GM19043 (cell line): ENCODE results near the gene IL12B.

Experiments
- ATAC-seq: cut with Tn5 transposase; IDR thresholded peaks from one replicate; pipeline ENCODE4 v1.9.1; 2021; ENCODE audit warnings: low read depth; ENCODE audit not compliant: unreplicated experiment

The IL12B gene

DNA sequence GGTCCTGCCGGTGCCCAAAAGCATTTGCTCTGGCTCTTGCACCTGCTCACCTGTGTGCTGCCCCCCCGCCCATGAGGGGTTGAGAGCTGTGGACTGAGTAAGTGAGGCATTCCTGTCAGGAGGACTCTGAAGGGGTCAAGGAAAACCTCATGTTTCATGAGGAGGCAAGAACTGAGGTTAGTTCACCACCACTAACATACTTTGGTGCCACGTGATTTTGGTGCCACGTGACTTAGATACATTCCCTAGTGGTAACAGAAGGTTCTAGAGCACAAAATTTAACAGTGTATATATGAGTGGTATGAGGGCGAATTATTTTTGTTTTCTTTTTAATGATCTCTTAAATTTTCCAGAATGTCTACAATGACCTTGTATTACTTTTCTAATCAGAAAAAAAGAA lies 6.3 kb upstream of the IL12B start:
- ATAC-seq = no peak

- no peak for ATAC-seq
Measured at GRCh38 chr5:159333545-159333925, 3.2 kb upstream of the IL12B start.

DNA sequence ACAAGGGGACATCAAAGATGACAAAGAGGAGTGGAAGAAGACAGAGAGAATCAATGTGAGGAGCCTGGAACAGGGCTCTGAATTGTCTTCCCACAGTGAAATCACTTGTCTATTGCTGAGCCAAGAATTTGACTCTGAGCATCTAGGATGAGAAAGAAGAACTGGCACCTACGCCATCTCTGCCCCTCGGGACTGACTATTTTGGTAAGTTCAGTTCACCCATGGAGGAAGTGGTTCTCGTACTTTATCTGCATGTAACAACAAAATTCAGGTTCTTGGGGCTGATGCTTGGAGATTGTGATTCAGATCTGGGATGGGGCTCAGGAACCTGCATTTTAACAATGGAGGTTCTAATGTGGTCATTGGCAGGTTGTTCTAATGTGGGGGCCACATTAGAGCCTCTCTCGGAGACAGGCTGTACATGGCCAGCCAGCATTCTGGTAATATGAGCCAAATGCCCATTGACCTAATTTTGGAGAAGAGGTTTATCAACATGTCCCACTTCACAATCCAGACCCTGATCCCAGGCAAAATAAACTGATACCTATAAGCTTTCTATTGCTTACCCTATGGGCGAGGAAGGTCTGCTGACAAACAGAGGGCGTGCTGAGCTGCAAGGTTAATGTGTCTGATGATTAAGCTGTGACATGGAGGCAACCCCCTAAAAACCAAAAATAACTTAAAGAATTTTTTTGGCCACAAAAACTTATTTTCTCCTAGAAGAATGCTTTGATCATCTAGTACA lies 2.7 kb upstream of the IL12B start:
- ATAC-seq = no peak

DNA sequence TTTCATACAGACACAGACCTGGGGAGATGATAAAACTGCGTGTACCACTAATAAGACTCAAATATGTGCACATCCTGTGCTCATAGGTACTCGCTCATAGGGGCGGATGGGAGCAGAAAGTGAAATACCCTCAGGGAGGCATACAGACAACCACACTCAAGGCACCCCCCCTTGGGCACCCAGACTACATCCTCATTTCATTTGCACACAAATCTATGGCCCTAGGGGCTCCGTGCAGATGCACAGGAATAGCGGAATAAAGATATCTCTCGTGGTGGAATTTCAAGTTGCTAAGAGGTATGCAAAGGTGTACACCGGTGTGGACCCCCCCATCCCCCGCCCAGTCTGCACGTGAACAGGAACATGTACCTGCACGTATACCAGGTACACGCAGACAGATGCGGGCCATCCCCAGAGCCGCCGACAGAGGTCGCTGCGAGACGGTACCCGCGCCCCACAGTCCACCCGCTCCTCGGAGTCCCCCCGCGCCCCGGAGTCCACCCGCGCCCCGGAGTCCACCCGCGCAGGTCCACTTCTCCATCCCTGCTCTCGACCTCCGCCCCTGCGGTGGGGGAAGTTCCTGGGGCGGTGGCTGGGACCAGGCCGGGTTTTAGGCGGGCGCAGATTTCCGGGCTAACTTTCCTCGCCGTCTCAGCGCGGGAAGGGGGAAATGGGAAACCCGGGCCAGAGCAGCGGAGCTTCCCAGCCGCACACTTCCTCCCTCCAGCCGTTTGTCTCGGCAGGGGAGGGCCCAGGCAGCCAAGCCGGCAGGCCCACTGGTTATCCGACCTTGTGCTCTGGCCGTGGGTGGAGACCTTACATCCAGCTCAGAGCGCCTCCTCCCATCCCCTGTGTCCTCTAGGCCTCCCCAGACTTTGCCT lies 1.0 kb upstream of the IL12B start:
- ATAC-seq = peak; percentile 58

GRCh38 chr5:159324986-159325385 lies 5.3 kb downstream of the IL12B start:
- no peak for ATAC-seq

- ATAC-seq = no peak
Measured at GRCh38 chr5:159324102-159324755, 6.1 kb downstream of the IL12B start.

- no peak for ATAC-seq
Measured at GRCh38 chr5:159322180-159322579, 8.1 kb downstream of the IL12B start.

- no peak for ATAC-seq
Measured at GRCh38 chr5:159319832-159320231, 10.5 kb downstream of the IL12B start.

GRCh38 chr5:159319363-159319762 lies 10.9 kb downstream of the IL12B start:
- no peak for ATAC-seq

DNA sequence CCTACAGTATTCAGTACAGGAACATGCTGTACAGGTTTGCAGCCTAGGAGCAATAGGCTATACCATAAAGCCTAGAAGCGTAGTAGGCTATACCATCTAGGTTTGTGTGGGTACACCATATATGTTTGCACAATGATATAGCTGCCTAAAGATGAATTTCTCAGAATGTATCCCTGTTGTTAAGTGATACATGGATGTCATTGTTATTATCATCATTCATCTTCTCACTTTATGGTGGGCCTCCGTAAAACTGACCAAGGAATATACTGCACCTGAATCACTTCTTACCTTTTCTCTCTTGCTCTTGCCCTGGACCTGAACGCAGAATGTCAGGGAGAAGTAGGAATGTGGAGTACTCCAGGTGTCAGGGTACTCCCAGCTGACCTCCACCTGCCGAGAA lies 11.8 kb downstream of the IL12B start:
- no peak for ATAC-seq

- ATAC-seq = no peak
Measured at GRCh38 chr5:159317849-159318248, 12.4 kb downstream of the IL12B start.

DNA sequence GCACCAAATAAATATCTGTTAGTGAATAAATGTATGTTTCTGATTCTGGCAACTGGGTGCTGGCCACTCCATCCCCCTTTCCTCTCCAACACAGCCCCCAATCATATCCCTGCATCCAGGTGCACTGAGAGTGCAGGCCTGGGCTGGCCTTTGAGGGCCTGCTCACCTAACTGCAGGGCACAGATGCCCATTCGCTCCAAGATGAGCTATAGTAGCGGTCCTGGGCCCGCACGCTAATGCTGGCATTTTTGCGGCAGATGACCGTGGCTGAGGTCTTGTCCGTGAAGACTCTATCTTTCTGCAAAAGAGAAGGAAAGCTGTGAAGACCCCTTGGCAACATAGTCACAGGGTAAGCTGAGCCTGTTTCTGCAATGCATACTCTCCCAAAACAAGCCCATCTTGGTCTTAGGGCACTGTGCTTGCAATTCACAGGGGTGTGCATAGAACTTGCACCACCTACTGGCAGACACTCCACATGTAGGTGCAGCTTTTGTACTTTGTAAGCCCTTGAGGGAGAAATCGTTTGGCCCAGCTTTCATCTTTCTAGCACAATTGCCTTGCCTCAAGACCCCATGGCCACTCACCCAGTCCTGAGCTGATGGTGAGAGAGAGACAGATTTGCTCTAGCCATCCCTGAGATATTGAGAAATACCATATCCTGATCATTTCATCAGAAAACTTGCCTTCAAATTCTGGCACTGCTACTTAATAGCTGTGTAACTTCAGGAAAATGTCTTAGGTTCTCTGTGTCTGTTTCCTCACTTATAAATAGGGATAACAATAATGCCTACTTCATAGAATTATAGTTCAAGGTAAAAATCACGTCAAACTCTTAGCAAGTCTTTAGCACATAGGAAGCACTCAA lies 13.5 kb downstream of the IL12B start:
- ATAC-seq = peak; percentile 55

- no peak for ATAC-seq
Measured at GRCh38 chr5:159313197-159313596, 17.1 kb downstream of the IL12B start.

- ATAC-seq = no peak
Measured at GRCh38 chr5:159311063-159311462, 19.2 kb downstream of the IL12B start.

DNA sequence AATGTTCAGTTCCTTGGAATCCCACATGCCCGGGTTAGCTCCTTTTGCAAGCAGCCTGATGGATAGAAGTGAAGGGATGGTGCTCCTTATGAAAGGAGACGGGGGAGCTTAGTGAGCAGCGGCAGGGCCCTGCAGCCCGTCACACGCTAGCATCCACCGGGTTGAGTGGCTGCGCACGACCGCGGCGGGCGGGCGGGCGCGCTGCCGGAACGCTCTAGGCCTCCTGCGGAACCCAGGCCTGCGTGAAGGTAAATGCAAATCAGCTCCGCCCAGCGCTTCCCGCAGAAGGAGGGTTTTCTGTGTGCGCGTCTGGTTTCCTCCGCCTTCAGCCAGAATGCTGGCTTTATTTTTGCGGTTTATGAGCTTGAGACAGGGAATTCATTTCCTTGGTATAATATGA lies 19.8 kb downstream of the IL12B start:
- ATAC-seq = peak; percentile 57

DNA sequence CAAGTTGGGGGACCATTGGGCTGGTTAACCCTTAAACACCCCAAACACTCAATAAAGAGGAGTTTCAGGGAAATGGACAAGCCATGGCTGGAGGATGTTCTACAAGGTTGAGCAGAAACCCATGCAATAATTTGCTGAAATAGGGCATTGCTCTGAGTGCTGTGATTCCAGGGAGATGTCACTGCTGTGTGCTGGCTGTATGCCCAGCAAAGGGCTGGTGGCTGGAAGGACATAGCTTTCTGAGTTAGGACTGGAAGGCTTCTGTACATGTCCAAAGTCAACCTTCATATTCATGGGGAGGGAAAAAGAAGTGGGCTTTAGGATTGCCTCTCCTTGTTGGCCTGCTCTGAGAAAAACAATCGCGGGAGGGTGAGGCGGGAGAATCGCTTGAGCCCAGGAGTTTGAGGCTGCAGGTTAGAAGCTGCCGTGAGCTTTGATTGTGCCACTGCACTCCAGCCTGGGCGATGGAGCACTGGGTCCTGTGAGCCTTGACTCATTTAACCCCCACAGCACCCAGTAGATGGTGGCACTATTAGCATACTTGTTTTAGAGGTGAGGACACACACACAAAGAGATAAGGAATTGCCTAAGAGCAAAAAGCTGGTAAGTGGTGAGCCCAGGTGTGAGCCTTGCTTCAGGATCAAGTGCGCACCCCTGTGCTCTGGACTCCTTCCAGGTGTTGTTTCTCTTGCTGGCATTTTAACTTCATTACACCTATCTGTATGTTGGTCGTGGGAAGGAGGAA lies 20.4 kb downstream of the IL12B start:
- ATAC-seq = no peak

GRCh38 chr5:159304961-159305595 lies 25.2 kb downstream of the IL12B start:
- no peak for ATAC-seq

- ATAC-seq = no peak
Measured at GRCh38 chr5:159303286-159303685, 27.0 kb downstream of the IL12B start.
